Breast epithelium (tissue), 3 donors: ENCODE measurements around the gene IL1F10.

ENCODE experiments used
- CTCF ChIP-seq, 3 donors: fragments of 450-650 bp; IDR thresholded peaks; one replicate each; pipeline ENCODE4 v1.5.1; 2016 to 2017; ENCODE audit warnings: antibody characterized with exemption in 3 of 3, mild to moderate bottlenecking in 3 of 3, moderate library complexity in 3 of 3
- POLR2A ChIP-seq: fragments of 450-650 bp; IDR thresholded peaks from one replicate; pipeline ENCODE4 v1.6.1; 2016; ENCODE audit warnings: antibody characterized with exemption, mild to moderate bottlenecking, moderate library complexity

DNA sequence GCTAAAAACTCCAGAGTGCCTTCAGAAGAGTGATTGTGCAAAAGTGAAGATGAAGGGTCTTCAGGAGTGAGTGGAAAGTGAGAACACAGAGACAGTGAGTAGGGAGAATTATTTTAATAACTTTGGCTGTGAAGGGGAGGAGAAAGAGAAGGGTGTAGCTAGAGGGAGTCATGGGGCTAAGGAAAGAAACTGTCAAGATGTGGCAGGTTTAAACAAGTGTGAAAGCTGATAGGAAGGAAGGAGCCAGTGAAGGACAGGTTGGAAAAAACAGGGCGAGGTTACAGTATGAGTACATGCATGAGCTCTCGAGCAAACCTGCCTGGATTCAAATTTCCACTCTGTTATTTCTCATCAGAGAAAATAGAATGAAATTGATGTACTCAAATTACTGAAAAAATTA, 17.8 kb downstream of the IL1F10 start:
- TF ChIP-seq CTCF (IDR thresholded peaks at IDR 0.05) (no peak), POLR2A (no peak)
